ENCODE data around the gene DGKZ.

DGKZ gene

GRCh38 chr11:46417711-46418110 lies 70.4 kb downstream of the DGKZ start:
- H3K27ac ChIP-seq = no peak overlapping the region
- ChIA-PET POLR2A (ENCODE audit: low non-redundant PET) (no interaction called here), CTCF (interaction anchor here (0.6 to 0.7 kb wide), 2 partner anchors 14 to 29 kb away, joined by 3 read pairs; no protein-coding TSS in a partner anchor)
- no peak for TF ChIP-seq CTCF (conservative IDR thresholded peaks at IDR 0.05; ENCODE audit: low read depth)
- DNase-seq (ENCODE audit: low spot score) = no peak

GRCh38 chr11:46418751-46419150 lies 71.5 kb downstream of the DGKZ start:
- ChIA-PET POLR2A (ENCODE audit: low non-redundant PET) (no interaction called here), CTCF (no interaction called here)
- DNase-seq (ENCODE audit: low spot score) = no peak
- TF ChIP-seq CTCF (conservative IDR thresholded peaks at IDR 0.05; ENCODE audit: low read depth) = no peak
- no peak overlapping the region for H3K27ac ChIP-seq

GRCh38 chr11:46420513-46420912 lies 73.2 kb downstream of the DGKZ start:
- ChIA-PET CTCF (no interaction called here), POLR2A (ENCODE audit: low non-redundant PET) (no interaction called here)
- no peak for DNase-seq (ENCODE audit: low spot score)
- H3K27ac ChIP-seq = no peak overlapping the region
- TF ChIP-seq CTCF (conservative IDR thresholded peaks at IDR 0.05; ENCODE audit: low read depth) = no peak

GRCh38 chr11:46421257-46421880 lies 74.1 kb downstream of the DGKZ start:
- H3K27ac ChIP-seq = no peak overlapping the region
- ChIA-PET POLR2A (ENCODE audit: low non-redundant PET) (no interaction called here), CTCF (interaction anchor here (0.6 to 0.7 kb wide), 3 partner anchors 70 to 137 kb away, joined by 3 to 5 read pairs (median 4); no protein-coding TSS in a partner anchor)
- no peak for TF ChIP-seq CTCF (conservative IDR thresholded peaks at IDR 0.05; ENCODE audit: low read depth)
- DNase-seq (ENCODE audit: low spot score) = no peak

- ChIA-PET POLR2A (ENCODE audit: low non-redundant PET) (interaction anchor here (0.5 kb wide), 1 partner anchor 91 kb away, joined by 4 read pairs; no protein-coding TSS in a partner anchor), CTCF (interaction anchor here (1.0 kb wide), 1 partner anchor 30 kb away, joined by 3 read pairs; no protein-coding TSS in a partner anchor)
- no peak for TF ChIP-seq CTCF (conservative IDR thresholded peaks at IDR 0.05; ENCODE audit: low read depth)
- no peak for DNase-seq (ENCODE audit: low spot score)
- H3K27ac ChIP-seq = no peak overlapping the region
These were observed 75.3 kb downstream of the DGKZ start for GRCh38 chr11:46422588-46422987.

- CTCF ChIA-PET = no interaction called here
- H3K27ac ChIP-seq = no peak overlapping the region
These were observed 79.1 kb downstream of the DGKZ start for GRCh38 chr11:46426233-46426991.

More at GRCh38 chr11:46426233-46426991, 79.1 kb downstream of the DGKZ start:
- no peak for DNase-seq (ENCODE audit: low spot score)
- TF ChIP-seq CTCF (conservative IDR thresholded peaks at IDR 0.05; ENCODE audit: low read depth) = no peak
- POLR2A ChIA-PET (ENCODE audit: low non-redundant PET) = no interaction called here
